Measurements from ENCODE around the gene GP2.

GRCh38 chr16:20329392-20330138 lies 2.3 kb upstream of the GP2 start:
- TF ChIP-seq, protein P1, sequence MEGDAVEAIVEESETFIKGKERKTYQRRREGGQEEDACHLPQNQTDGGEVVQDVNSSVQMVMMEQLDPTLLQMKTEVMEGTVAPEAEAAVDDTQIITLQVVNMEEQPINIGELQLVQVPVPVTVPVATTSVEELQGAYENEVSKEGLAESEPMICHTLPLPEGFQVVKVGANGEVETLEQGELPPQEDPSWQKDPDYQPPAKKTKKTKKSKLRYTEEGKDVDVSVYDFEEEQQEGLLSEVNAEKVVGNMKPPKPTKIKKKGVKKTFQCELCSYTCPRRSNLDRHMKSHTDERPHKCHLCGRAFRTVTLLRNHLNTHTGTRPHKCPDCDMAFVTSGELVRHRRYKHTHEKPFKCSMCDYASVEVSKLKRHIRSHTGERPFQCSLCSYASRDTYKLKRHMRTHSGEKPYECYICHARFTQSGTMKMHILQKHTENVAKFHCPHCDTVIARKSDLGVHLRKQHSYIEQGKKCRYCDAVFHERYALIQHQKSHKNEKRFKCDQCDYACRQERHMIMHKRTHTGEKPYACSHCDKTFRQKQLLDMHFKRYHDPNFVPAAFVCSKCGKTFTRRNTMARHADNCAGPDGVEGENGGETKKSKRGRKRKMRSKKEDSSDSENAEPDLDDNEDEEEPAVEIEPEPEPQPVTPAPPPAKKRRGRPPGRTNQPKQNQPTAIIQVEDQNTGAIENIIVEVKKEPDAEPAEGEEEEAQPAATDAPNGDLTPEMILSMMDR (IDR thresholded peaks at IDR 0.05; ENCODE audit: low read length): no peak
- TF ChIP-seq EZH2 (IDR thresholded peaks at IDR 0.05; ENCODE audit: borderline replicate concordance, low read length): no peak

Measured in OCI-LY1 (cell line).